K562 (cell line): ENCODE measurements around the gene KCNK4. TPM values are rescaled to one million over a fixed set of nuclear protein-coding genes. Genes with fewer than 3 reads are reported as not detected.
A peak's percentile ranks its signal among the peaks of the same experiment; 100 is the strongest.

Experiments
- C11orf30 ChIP-seq: fragments of 450-650 bp; IDR thresholded peaks from 2 replicates; pipeline ENCODE4 v1.6.1; 2016; ENCODE audit warnings: low read depth, mild to moderate bottlenecking
- EGR1 ChIP-seq: fragments of 450-650 bp; conservative IDR thresholded peaks from 2 replicates; pipeline ENCODE4 v1.6.1; 2017; ENCODE audit warnings: mild to moderate bottlenecking
- ETV1 ChIP-seq: fragments of 450-650 bp; conservative IDR thresholded peaks from 2 replicates; pipeline ENCODE4 v1.6.1; 2016; ENCODE audit warnings: missing genetic modification characterization, control low read depth, low read depth, missing compliant biosample characterization
- FOXK2 ChIP-seq, 2 experiments: fragments of 450-650 bp; IDR thresholded peaks in 1 of 2; conservative IDR thresholded peaks in 1 of 2; 2 replicates each; pipeline ENCODE4 v1.6.1; 2016; ENCODE audit warnings: low read depth in 2 of 2, mild to moderate bottlenecking in 1 of 2
- GTF2F1 ChIP-seq: IDR thresholded peaks from 2 replicates; pipeline ENCODE4 v1.6.1; 2011; ENCODE audit warnings: low read depth, low read length, improper control_type of control experiment
- HMG20A ChIP-seq: fragments of 450-650 bp; formaldehyde crosslinking; conservative IDR thresholded peaks from 2 replicates; pipeline ENCODE4 v1.4.0; 2020; ENCODE audit warnings: mild to moderate bottlenecking, mixed read lengths
- NCOA2 ChIP-seq, 2 experiments: fragments of 450-650 bp; IDR thresholded peaks; 2 replicates each; pipeline ENCODE4 v1.6.1; 2018; ENCODE audit warnings: mild to moderate bottlenecking in 2 of 2, moderate library complexity in 1 of 2; ENCODE audit not compliant: partially characterized antibody in 2 of 2
- NCOR1 ChIP-seq: fragments of 450-650 bp; IDR thresholded peaks from 2 replicates; pipeline ENCODE4 v1.6.1; 2016; ENCODE audit warnings: mild to moderate bottlenecking, moderate library complexity
- SAFB ChIP-seq: fragments of 200-400 bp; formaldehyde crosslinking; IDR thresholded peaks from 2 replicates; pipeline ENCODE4 v1.6.1; 2017; ENCODE audit warnings: low read depth, low read length, borderline replicate concordance
- TRIM28 ChIP-seq: fragments of 450-650 bp; IDR thresholded peaks from 2 replicates; pipeline ENCODE4 v1.6.1; 2017
- ZBTB8A ChIP-seq: fragments of 450-650 bp; IDR thresholded peaks from 2 replicates; pipeline ENCODE4 v1.6.1; 2018; ENCODE audit warnings: mild to moderate bottlenecking, moderate library complexity; ENCODE audit not compliant: partially characterized antibody
- ZNF165 ChIP-seq: fragments of 250-450 bp; sonication (Bioruptor Pico); IDR thresholded peaks from 2 replicates; pipeline ENCODE4 v1.4.0; 2020; ENCODE audit warnings: borderline replicate concordance
- ZNF175 ChIP-seq: fragments of 200-800 bp; sonication (Bioruptor generic); IDR thresholded peaks from 2 replicates; pipeline ENCODE4 v1.6.1; 2016; ENCODE audit warnings: low read depth, mild to moderate bottlenecking, missing genetic modification characterization, missing compliant biosample characterization
- ZNF282 ChIP-seq: sonication (generic); formaldehyde crosslinking; IDR thresholded peaks from 2 replicates; pipeline ENCODE4 v1.8.1; 2023; ENCODE audit warnings: missing genetic modification reagents
- ZNF316 ChIP-seq: fragments of 450-650 bp; IDR thresholded peaks from 2 replicates; pipeline ENCODE4 v1.6.1; 2016
- ZNF347 ChIP-seq: fragments of 450-650 bp; formaldehyde crosslinking; IDR thresholded peaks from 2 replicates; pipeline ENCODE4 v1.4.0; 2020; ENCODE audit warnings: low read depth, mild to moderate bottlenecking, moderate library complexity
- ZNF384 ChIP-seq: IDR thresholded peaks from 2 replicates; pipeline ENCODE4 v1.6.1; 2012; ENCODE audit warnings: low read depth, low read length, improper control_type of control experiment
- polyA plus RNA-seq, 8 experiments: library from polyadenylated mRNA; depleted of rRNA in 4 of 8; stranded (reverse) in 5 of 8; unstranded in 3 of 8; fragments of >200 nt; fragmentation: Nextera tagmentation in 2 of 8; fragmentation: Illumina TruSeq in 1 of 8; extraction: Ambion mirVana in 2 of 8; extraction: Trizol in 1 of 8; gene quantifications; 2 replicates each; pipeline versions ENCODE4 v1.2.1 to v1.2.3, GENCODE V29; 2011 to 2014; ENCODE audit warnings: inconsistent platforms in 1 of 8, missing spikeins in 1 of 8
- total RNA-seq, 7 experiments: library from RNA; depleted of rRNA in 6 of 7; stranded (reverse); fragments of >200 nt in 6 of 7; fragmentation: Illumina TruSeq in 2 of 7; extraction: Trizol in 2 of 7; gene quantifications; 2 replicates each; pipeline versions ENCODE4 v1.2.1 to v1.2.3, GENCODE V29; 2011 to 2021; ENCODE audit warnings: low replicate concordance in 1 of 7
- TF ChIP-seq, protein P1 (sequence below): fragments of 250-450 bp; sonication (Bioruptor Pico); IDR thresholded peaks from 2 replicates; pipeline ENCODE4 v1.5.0; 2022; ENCODE audit warnings: mild to moderate bottlenecking
- TF ChIP-seq, protein P2 (sequence below): sonication (generic); formaldehyde crosslinking; IDR thresholded peaks from 2 replicates; pipeline ENCODE4 v1.8.1; 2023; ENCODE audit warnings: mild to moderate bottlenecking, missing genetic modification reagents
- TF ChIP-seq, protein P3 (sequence below): IDR thresholded peaks from 3 replicates; pipeline ENCODE4 v1.6.1; 2011; ENCODE audit warnings: borderline replicate concordance, mild to moderate bottlenecking, moderate library complexity; ENCODE audit not compliant: insufficient read length; ENCODE audit errors: extremely low read depth

KCNK4 gene
- total and polyA plus RNA-seq, 9 of the 15 experiments (the other 6 are each of a cell fraction or from before 2014, with no cell fraction given): not detected

DNA sequence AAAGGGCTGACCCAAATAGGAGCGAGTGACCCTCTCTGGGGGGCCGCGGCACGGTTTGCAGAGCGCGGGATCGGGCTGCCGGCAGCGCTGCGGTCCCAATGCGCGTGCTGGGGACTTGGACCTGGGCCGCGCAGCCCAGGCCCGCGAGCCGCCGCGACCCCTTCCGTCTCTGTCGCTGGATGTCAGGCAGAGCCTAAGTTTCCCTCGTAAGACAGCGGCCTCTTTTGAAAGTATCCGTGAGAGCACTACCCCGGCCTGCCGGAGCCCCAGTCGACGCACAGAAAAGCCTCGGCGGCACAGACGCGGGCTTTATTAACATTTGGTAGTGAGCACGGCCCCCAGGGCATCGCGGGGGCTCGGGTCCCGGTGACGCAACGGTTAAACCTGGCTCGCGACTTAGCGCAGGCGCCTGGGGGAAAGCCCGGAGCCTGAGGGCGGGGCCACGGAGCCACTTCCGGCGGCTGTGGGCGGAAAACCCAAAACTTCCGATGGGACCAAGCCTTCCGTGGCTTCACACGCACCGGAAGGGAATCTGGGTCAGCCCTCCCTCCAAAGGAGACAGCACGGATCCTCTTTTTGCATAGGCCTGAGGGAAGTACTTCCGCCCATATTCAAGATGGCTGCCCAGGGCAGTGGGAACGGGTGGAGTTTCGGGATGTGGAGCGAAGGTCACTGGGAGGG, 21.4 kb upstream of the KCNK4 start (continued):
- TF ChIP-seq, protein P1, sequence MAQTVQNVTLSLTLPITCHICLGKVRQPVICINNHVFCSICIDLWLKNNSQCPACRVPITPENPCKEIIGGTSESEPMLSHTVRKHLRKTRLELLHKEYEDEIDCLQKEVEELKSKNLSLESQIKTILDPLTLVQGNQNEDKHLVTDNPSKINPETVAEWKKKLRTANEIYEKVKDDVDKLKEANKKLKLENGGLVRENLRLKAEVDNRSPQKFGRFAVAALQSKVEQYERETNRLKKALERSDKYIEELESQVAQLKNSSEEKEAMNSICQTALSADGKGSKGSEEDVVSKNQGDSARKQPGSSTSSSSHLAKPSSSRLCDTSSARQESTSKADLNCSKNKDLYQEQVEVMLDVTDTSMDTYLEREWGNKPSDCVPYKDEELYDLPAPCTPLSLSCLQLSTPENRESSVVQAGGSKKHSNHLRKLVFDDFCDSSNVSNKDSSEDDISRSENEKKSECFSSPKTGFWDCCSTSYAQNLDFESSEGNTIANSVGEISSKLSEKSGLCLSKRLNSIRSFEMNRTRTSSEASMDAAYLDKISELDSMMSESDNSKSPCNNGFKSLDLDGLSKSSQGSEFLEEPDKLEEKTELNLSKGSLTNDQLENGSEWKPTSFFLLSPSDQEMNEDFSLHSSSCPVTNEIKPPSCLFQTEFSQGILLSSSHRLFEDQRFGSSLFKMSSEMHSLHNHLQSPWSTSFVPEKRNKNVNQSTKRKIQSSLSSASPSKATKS: no peak
- TF ChIP-seq ZBTB8A: no peak
- no peak for TF ChIP-seq ZNF165 (CRISPR knock-in tag)
- peak; percentile 86 for TF ChIP-seq EGR1
- TF ChIP-seq ZNF175 (CRISPR knock-in tag): peak; percentile 2
- TF ChIP-seq TRIM28: no peak
- TF ChIP-seq, protein P2, sequence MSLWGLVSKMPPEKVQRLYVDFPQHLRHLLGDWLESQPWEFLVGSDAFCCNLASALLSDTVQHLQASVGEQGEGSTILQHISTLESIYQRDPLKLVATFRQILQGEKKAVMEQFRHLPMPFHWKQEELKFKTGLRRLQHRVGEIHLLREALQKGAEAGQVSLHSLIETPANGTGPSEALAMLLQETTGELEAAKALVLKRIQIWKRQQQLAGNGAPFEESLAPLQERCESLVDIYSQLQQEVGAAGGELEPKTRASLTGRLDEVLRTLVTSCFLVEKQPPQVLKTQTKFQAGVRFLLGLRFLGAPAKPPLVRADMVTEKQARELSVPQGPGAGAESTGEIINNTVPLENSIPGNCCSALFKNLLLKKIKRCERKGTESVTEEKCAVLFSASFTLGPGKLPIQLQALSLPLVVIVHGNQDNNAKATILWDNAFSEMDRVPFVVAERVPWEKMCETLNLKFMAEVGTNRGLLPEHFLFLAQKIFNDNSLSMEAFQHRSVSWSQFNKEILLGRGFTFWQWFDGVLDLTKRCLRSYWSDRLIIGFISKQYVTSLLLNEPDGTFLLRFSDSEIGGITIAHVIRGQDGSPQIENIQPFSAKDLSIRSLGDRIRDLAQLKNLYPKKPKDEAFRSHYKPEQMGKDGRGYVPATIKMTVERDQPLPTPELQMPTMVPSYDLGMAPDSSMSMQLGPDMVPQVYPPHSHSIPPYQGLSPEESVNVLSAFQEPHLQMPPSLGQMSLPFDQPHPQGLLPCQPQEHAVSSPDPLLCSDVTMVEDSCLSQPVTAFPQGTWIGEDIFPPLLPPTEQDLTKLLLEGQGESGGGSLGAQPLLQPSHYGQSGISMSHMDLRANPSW: no peak
- TF ChIP-seq ZNF316: no peak
- no peak for TF ChIP-seq HMG20A (CRISPR knock-in tag)
- no peak for TF ChIP-seq ZNF384
- TF ChIP-seq C11orf30: peak; percentile 66; the same call in 1 of the 2 replicates
- peak; percentile 96 for TF ChIP-seq ETV1 (tag)
- peak; percentile 74 to 78; a peak in 3 of 4 replicates for TF ChIP-seq FOXK2 (conservative IDR thresholded peaks at IDR 0.05 in 1 of 2, IDR thresholded peaks at IDR 0.05 in 1 of 2; ENCODE audit: low read depth in 2 of 2)
- TF ChIP-seq, protein P3, sequence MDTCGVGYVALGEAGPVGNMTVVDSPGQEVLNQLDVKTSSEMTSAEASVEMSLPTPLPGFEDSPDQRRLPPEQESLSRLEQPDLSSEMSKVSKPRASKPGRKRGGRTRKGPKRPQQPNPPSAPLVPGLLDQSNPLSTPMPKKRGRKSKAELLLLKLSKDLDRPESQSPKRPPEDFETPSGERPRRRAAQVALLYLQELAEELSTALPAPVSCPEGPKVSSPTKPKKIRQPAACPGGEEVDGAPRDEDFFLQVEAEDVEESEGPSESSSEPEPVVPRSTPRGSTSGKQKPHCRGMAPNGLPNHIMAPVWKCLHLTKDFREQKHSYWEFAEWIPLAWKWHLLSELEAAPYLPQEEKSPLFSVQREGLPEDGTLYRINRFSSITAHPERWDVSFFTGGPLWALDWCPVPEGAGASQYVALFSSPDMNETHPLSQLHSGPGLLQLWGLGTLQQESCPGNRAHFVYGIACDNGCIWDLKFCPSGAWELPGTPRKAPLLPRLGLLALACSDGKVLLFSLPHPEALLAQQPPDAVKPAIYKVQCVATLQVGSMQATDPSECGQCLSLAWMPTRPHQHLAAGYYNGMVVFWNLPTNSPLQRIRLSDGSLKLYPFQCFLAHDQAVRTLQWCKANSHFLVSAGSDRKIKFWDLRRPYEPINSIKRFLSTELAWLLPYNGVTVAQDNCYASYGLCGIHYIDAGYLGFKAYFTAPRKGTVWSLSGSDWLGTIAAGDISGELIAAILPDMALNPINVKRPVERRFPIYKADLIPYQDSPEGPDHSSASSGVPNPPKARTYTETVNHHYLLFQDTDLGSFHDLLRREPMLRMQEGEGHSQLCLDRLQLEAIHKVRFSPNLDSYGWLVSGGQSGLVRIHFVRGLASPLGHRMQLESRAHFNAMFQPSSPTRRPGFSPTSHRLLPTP: no peak
- no peak; the same call in 1 of the 2 replicates for TF ChIP-seq GTF2F1
- TF ChIP-seq ZNF347 (CRISPR knock-in tag): no peak
- peak; percentile 14; the same call in 1 of the 2 replicates for TF ChIP-seq NCOR1
- TF ChIP-seq NCOA2 (IDR thresholded peaks at IDR 0.05; ENCODE audit: partially characterized antibody in 2 of 2): no peak
- no peak for TF ChIP-seq SAFB
- TF ChIP-seq ZNF282 (CRISPR knock-in tag): peak; percentile 70; the same call in 1 of the 2 replicates
